ENCODE measurements around the gene STK17B. TPM values are rescaled to one million over a fixed set of nuclear protein-coding genes. Genes with fewer than 3 reads are reported as not detected.

STK17B gene
- total and polyA plus RNA-seq, 4 donors: 9.0 to 73.7 (median 27.2) TPM

GRCh38 chr2:196168181-196168580 lies 3.2 kb downstream of the STK17B start:
- Histone ChIP-seq H3K4me3 (no peak overlapping the region), H3K27ac (ENCODE audit: low read depth in 1 of 2, low read length in 1 of 2) (no peak overlapping the region)
- no peak for TF ChIP-seq CTCF (IDR thresholded peaks at IDR 0.05; ENCODE audit: control extremely low read depth, extremely low read depth)

GRCh38 chr2:196167666-196168065 lies 3.7 kb downstream of the STK17B start:
- Histone ChIP-seq H3K27me3 (ENCODE audit: control insufficient read depth in 3 of 3, insufficient read depth in 3 of 3, low read length in 2 of 3) (no peaks in the 10 kb centered on the region), H3K4me3 (no peak overlapping the region), H3K9me3 (ENCODE audit: control insufficient read depth in 4 of 4, insufficient read depth in 3 of 4, low read length in 3 of 4) (no peaks in the 10 kb centered on the region), H3K9ac (ENCODE audit: insufficient read depth in 1 of 2, low read length in 2 of 2) (no peak overlapping the region), H3K27ac (ENCODE audit: low read depth in 1 of 2, low read length in 1 of 2) (no peak overlapping the region), H3K36me3 (ENCODE audit: control insufficient read depth in 4 of 4, insufficient read depth in 4 of 4, low read length in 4 of 4) (peaks cover 0 to 2% (median 1%) of the 10 kb centered on the region in 4 donors), H3K4me1 (ENCODE audit: control insufficient read depth in 5 of 5, insufficient read depth in 5 of 5, low read length in 5 of 5) (peaks cover 0 to 19% (median 2%) of the 10 kb centered on the region in 5 donors)
- DNase-seq (no peak), ATAC-seq (ENCODE audit: insufficient read depth, low FRiP score) (no peak)
- 30 to 46% methylated on average over 2 of the region's 2 CpGs for WGBS, 2 donors
- no peak for TF ChIP-seq CTCF (IDR thresholded peaks at IDR 0.05; ENCODE audit: control extremely low read depth, extremely low read depth)

More at GRCh38 chr2:196168181-196168580, 3.2 kb downstream of the STK17B start:
- ATAC-seq (ENCODE audit: insufficient read depth, low FRiP score): no peak
- peaks cover 0 to 19% (median 2%) of the 10 kb centered on the region in 5 donors for H3K4me1 ChIP-seq (ENCODE audit: control insufficient read depth in 5 of 5, insufficient read depth in 5 of 5, low read length in 5 of 5)
- H3K9me3 ChIP-seq (ENCODE audit: control insufficient read depth in 4 of 4, insufficient read depth in 3 of 4, low read length in 3 of 4): no peaks in the 10 kb centered on the region
- H3K36me3 ChIP-seq (ENCODE audit: control insufficient read depth in 4 of 4, insufficient read depth in 4 of 4, low read length in 4 of 4): no peaks in the 10 kb centered on the region
- DNase-seq: peak in 1 of 3 donors; percentile 13
- no peaks in the 10 kb centered on the region for H3K27me3 ChIP-seq (ENCODE audit: control insufficient read depth in 3 of 3, insufficient read depth in 3 of 3, low read length in 2 of 3)
- 41 to 46% methylated on average over 4 of the region's 4 CpGs for WGBS, 2 donors
- H3K9ac ChIP-seq (ENCODE audit: insufficient read depth in 1 of 2, low read length in 2 of 2): no peak overlapping the region

DNA sequence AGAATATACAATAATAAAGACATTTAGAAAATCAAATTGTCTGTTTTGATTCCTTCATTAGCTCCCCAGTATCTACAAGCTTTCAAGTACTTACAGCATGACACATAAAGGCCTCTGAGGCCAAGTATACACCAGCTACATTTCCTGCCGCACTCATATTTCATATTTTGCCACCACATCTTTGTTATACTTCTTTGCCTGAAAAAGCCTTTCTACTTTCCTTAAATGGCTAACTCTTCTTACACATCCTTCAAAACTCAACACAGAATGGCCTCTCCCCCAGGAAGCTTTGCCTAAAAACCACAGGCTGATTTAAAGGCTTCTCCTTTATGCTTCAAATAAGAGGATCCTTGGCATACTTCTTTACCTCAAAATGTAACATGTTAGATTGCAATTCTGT lies 4.5 kb downstream of the STK17B start:
- 16 to 41% methylated on average over 1 of the region's 1 CpG for WGBS, 2 donors
- H3K9ac ChIP-seq (ENCODE audit: insufficient read depth in 1 of 2, low read length in 2 of 2): no peak overlapping the region
- H3K36me3 ChIP-seq (ENCODE audit: control insufficient read depth in 4 of 4, insufficient read depth in 4 of 4, low read length in 4 of 4): peaks cover 0 to 5% (median 2%) of the 10 kb centered on the region in 4 donors
- DNase-seq (peak in 2 of 3 donors; percentile 45 to 68), ATAC-seq (ENCODE audit: insufficient read depth, low FRiP score) (no peak)
- H3K9me3 ChIP-seq (ENCODE audit: control insufficient read depth in 4 of 4, insufficient read depth in 3 of 4, low read length in 3 of 4): no peaks in the 10 kb centered on the region
- no peak for TF ChIP-seq CTCF (IDR thresholded peaks at IDR 0.05; ENCODE audit: control extremely low read depth, extremely low read depth)
- H3K27me3 ChIP-seq (ENCODE audit: control insufficient read depth in 3 of 3, insufficient read depth in 3 of 3, low read length in 2 of 3): no peaks in the 10 kb centered on the region
- H3K4me1 ChIP-seq (ENCODE audit: control insufficient read depth in 5 of 5, insufficient read depth in 5 of 5, low read length in 5 of 5): peaks cover 0 to 19% (median under 1%) of the 10 kb centered on the region in 5 donors
- no peak overlapping the region for H3K27ac ChIP-seq (ENCODE audit: low read depth in 1 of 2, low read length in 1 of 2)
- H3K4me3 ChIP-seq: no peak overlapping the region

DNA sequence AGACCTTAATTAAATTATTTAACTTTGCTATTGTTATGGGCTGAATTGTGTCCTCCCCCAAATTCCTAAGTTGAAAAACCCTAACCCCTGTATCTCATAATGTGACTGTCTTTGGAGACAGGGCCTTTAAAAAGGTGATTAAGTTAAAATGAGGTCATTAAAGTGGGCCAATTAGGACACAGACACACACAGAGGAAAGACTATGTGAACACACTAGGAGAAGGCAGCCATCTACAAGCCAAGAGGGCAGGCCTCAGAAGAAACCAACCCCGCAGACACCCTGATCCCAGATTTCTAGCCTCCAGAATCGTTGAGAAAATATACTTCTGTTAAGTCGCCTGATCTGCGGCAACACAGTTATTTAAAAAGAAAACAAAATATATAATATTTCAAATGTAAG lies 6.4 kb downstream of the STK17B start:
- 69 to 75% methylated on average over 4 of the region's 4 CpGs for WGBS, 2 donors
- DNase-seq: no peak
- no peak overlapping the region for H3K4me3 ChIP-seq
- H3K9ac ChIP-seq (ENCODE audit: insufficient read depth in 1 of 2, low read length in 2 of 2): no peak overlapping the region
- H3K4me1 ChIP-seq (ENCODE audit: control insufficient read depth in 5 of 5, insufficient read depth in 5 of 5, low read length in 5 of 5): peaks cover 0 to 17% (median 0%) of the 10 kb centered on the region in 5 donors
- ATAC-seq (ENCODE audit: insufficient read depth, low FRiP score): no peak
- H3K36me3 ChIP-seq (ENCODE audit: control insufficient read depth in 4 of 4, insufficient read depth in 4 of 4, low read length in 4 of 4): peaks cover 0 to 5% (median 2%) of the 10 kb centered on the region in 4 donors
- H3K27me3 ChIP-seq (ENCODE audit: control insufficient read depth in 3 of 3, insufficient read depth in 3 of 3, low read length in 2 of 3): no peaks in the 10 kb centered on the region
- no peaks in the 10 kb centered on the region for H3K9me3 ChIP-seq (ENCODE audit: control insufficient read depth in 4 of 4, insufficient read depth in 3 of 4, low read length in 3 of 4)
- H3K27ac ChIP-seq (ENCODE audit: low read depth in 1 of 2, low read length in 1 of 2): no peak overlapping the region
- TF ChIP-seq CTCF (IDR thresholded peaks at IDR 0.05; ENCODE audit: control extremely low read depth, extremely low read depth): no peak

All from lung (tissue), 12 donors.